GM18520 (cell line): ENCODE measurements around the gene CNDP2.
"Not testable (repeated sequence)": the region's sequence is repeated elsewhere in the genome, so short reads cannot be mapped to it uniquely, and the experiment has no call there.

Experiments used
- ATAC-seq: cut with Tn5 transposase; IDR thresholded peaks from one replicate; pipeline ENCODE4 v1.9.1; 2021; ENCODE audit not compliant: unreplicated experiment

The CNDP2 gene

DNA sequence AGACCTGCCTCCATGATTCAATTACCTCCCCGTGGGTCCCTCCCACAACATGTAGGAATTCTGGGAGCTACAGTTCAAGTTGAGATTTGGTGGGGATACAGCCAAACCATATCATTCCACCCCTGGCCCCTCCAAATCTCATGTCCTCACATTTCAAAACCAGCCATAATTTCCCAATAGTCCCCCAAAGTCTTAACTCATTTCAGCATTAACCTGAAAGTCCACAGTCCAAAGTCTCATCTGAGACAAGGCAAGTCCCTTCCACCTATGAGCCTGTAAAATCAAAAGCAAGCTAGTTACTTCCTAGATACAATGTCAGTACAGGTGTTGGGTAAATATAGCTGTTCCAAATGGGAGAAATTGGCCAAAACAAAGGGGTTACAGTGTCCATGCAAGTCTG, 69.0 kb downstream of the CNDP2 start:
- not testable (repeated sequence) for ATAC-seq

DNA sequence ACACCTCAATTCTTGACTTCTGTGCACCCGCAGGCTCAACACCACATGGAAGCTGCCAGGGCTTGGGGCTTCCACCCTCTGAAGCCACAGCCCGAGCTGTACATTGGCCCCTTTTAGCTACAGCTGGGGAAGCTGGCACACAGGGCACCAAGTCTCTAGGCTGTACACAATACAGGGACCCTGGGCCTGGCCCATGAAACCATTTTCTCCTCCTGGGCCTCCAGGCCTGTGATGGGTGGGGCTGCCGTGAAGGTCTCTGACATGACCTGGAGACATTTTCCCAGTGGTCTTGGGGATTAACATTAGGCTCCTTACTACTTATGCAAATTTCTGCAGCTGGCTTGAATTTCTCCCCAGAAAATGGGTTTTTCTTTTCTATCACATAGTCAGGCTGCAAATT, 69.8 kb downstream of the CNDP2 start:
- not testable (repeated sequence) for ATAC-seq

DNA sequence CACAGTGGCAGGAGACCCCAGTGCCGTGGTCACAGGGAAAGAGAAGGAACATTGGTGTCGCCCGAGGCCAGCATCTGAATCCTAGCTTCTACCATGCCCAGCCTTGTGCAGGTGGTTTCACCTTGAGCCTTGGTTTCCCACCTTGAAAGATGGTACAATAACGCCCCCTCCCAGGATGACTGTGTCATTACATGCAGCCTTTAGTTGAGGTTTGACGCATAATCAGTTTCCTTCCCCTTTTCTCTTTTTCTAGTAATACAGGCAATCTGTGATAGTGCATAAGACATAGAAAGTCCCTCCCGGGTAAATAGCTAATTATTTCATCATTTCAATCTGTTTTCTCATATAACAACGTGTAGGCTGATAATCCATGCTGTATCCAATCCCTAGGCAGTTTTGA, 71.7 kb downstream of the CNDP2 start:
- no peak for ATAC-seq

DNA sequence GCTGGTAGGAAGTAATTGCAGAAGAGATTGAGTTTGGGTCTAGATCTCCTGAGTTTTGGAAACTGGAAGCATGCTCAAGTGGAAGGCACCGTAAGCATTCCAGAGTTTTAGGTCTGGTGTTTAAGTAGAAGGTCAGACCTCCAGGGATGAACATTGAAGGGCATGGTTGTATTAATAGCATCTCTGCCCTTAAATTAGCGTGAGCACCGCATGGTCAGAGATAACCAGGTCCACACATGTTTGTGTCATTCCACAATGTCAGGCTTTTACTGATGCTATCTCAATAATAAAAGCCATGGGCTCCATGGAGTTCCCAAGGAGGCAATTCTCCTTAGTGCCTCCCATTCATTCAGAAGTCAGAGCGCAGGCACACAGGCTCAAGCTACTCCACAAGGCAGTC, 73.2 kb downstream of the CNDP2 start:
- no peak for ATAC-seq

DNA sequence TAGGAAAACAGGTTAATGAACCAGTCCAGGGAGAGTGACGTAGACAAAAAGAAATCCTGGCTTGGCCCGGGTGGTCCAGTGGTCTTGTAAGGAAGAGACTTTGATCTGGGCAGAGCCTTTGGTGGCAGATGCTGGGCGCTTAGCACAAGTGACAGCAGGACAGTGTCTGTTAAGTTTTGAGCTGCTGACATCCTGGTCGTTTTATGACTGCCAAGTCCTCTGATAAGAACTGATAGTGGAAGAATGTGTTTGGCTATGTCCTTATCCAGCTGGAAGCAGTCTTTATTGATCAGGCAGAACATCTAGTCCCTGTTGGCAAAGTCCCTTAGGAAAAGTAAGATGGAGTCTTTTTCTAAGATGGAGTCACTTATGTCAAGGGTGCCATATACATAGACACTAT, 74.1 kb downstream of the CNDP2 start:
- ATAC-seq = no peak

DNA sequence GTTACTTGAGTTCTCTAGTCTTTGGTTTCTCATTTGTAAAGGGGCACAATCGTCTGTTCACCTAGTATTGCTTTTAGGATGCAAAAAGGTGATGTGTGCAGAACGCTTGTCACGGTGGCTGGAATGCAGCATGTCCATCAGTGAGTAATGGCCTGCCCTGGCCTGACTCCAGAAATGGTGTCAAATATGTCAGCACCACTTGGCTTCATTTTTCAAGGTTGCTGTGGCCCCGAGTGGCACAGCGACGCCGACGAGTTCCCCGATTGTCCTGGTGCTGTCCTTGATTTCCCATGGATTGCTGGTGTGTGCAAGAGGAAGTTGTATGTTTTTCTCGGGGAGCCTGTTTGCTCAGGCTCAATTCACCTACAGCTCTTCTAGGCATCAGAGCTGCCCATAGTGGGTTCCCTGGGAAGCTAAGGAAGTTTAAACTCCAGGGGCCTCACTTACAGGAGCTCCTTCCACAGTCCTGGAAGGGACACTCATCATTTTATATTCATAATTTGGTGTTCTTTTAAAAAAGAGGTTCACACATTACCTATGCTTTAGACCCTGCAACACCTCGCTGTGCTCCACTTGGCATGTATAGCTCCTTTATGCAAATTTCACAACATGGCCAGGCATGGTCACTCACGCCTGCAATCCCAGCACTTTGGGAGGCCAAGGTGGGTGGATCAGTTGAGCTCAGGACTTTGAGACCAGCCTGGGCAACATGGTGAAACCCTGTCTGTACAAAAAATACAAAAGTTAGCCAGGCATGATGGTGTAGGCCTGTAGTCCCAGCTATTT, 75.9 kb downstream of the CNDP2 start:
- ATAC-seq = no peak

DNA sequence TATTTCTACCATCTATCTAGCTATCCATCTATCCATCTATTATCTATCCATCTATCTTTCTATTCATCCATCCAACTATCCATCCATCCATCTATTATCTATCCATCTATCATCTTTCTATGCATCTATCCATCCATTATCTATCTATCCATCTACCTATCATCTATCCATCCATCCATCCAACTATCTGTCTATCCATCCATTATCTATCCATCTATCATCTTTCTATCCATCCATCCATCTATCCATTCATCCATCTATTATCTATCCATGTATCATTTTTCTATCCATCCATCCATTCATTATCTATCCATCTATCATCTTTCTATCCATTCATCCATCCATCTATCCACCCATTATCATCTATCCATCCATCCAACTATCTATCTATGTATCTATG, 76.9 kb downstream of the CNDP2 start:
- ATAC-seq = no peak
